COLO829 (cell line): ENCODE results near the gene SMG7.

Source experiments
- DNase-seq: peaks from one replicate; pipeline ENCODE4 v3.0.0; 2012; ENCODE audit warnings: low spot score

The SMG7 gene

GRCh38 chr1:183467687-183468086, 4.6 kb upstream of the SMG7 start:
- DNase-seq, result peak; percentile 41

GRCh38 chr1:183470147-183470960, 1.9 kb upstream of the SMG7 start:
- peak; percentile 76 for DNase-seq

GRCh38 chr1:183470961-183471742, 1.1 kb upstream of the SMG7 start:
- DNase-seq, result peak; percentile 67

GRCh38 chr1:183471743-183472487, 384 bp upstream of the SMG7 start:
- DNase-seq, result peak; percentile 95

- DNase-seq, result peak; percentile 11
Observed at GRCh38 chr1:183473217-183473536, 878 bp downstream of the SMG7 start.

GRCh38 chr1:183476081-183476480, 3.8 kb downstream of the SMG7 start:
- DNase-seq, result no peak

GRCh38 chr1:183477986-183478781, 5.9 kb downstream of the SMG7 start:
- no peak for DNase-seq

GRCh38 chr1:183480971-183481441, 8.7 kb downstream of the SMG7 start:
- no peak for DNase-seq

GRCh38 chr1:183483224-183483623, 10.9 kb downstream of the SMG7 start:
- DNase-seq, result no peak

- DNase-seq, result no peak
Observed at GRCh38 chr1:183484254-183484653, 12.0 kb downstream of the SMG7 start.

GRCh38 chr1:183484851-183485250, 12.6 kb downstream of the SMG7 start:
- no peak for DNase-seq

- no peak for DNase-seq
Observed at GRCh38 chr1:183487674-183488442, 15.6 kb downstream of the SMG7 start.

GRCh38 chr1:183490932-183491331, 18.6 kb downstream of the SMG7 start:
- DNase-seq, result no peak

GRCh38 chr1:183493540-183494245, 21.4 kb downstream of the SMG7 start:
- no peak for DNase-seq

GRCh38 chr1:183495420-183495819, 23.1 kb downstream of the SMG7 start:
- no peak for DNase-seq

GRCh38 chr1:183497218-183497617, 24.9 kb downstream of the SMG7 start:
- no peak for DNase-seq

- no peak for DNase-seq
Observed at GRCh38 chr1:183498342-183498991, 26.2 kb downstream of the SMG7 start.

GRCh38 chr1:183505454-183506089, 33.3 kb downstream of the SMG7 start:
- DNase-seq, result no peak

GRCh38 chr1:183506561-183506960, 34.3 kb downstream of the SMG7 start:
- no peak for DNase-seq
